Neural cell (in vitro differentiated cells): ENCODE results near the gene ZNF615.

Experiments
- EP300 ChIP-seq: fragments of 450-650 bp; conservative IDR thresholded peaks from 2 replicates; pipeline ENCODE4 v1.6.1; 2014; ENCODE audit warnings: antibody characterized with exemption, mild to moderate bottlenecking, moderate library complexity; ENCODE audit not compliant: poor library complexity, severe bottlenecking
- EZH2 ChIP-seq: fragments of 200-600, 300-800 bp; shearing (Covaris generic), sonication (generic); IDR thresholded peaks from 2 replicates; pipeline ENCODE4 v1.6.1; 2014; ENCODE audit warnings: antibody characterized with exemption, low read length, borderline replicate concordance, mild to moderate bottlenecking; ENCODE audit not compliant: insufficient read depth, poor library complexity, severe bottlenecking
- MXI1 ChIP-seq: fragments of 450-650 bp; conservative IDR thresholded peaks from 2 replicates; pipeline ENCODE4 v1.6.1; 2014; ENCODE audit warnings: antibody characterized with exemption, mild to moderate bottlenecking; ENCODE audit not compliant: poor library complexity, severe bottlenecking
- POLR2AphosphoS5 ChIP-seq: IDR thresholded peaks from 2 replicates; pipeline ENCODE4 v1.6.1; 2012
- RAD21 ChIP-seq: fragments of 450-650 bp; conservative IDR thresholded peaks from 2 replicates; pipeline ENCODE4 v1.6.1; 2014; ENCODE audit warnings: antibody characterized with exemption, mild to moderate bottlenecking, moderate library complexity
- SMC3 ChIP-seq: fragments of 450-650 bp; conservative IDR thresholded peaks from 2 replicates; pipeline ENCODE4 v1.6.1; 2014; ENCODE audit warnings: antibody characterized with exemption, mild to moderate bottlenecking, moderate library complexity; ENCODE audit not compliant: poor library complexity
- TAF1 ChIP-seq: IDR thresholded peaks from 2 replicates; pipeline ENCODE4 v1.6.1; 2012; ENCODE audit warnings: low read depth
- TF ChIP-seq, protein P1 (sequence below): fragments of 450-650 bp; IDR thresholded peaks from 2 replicates; pipeline ENCODE4 v1.5.1; 2014; ENCODE audit warnings: antibody characterized with exemption, mild to moderate bottlenecking, moderate library complexity; ENCODE audit not compliant: poor library complexity, severe bottlenecking

GRCh38 chr19:52028780-52029123 lies 20.7 kb upstream of the ZNF615 start:
- TF ChIP-seq, protein P1, sequence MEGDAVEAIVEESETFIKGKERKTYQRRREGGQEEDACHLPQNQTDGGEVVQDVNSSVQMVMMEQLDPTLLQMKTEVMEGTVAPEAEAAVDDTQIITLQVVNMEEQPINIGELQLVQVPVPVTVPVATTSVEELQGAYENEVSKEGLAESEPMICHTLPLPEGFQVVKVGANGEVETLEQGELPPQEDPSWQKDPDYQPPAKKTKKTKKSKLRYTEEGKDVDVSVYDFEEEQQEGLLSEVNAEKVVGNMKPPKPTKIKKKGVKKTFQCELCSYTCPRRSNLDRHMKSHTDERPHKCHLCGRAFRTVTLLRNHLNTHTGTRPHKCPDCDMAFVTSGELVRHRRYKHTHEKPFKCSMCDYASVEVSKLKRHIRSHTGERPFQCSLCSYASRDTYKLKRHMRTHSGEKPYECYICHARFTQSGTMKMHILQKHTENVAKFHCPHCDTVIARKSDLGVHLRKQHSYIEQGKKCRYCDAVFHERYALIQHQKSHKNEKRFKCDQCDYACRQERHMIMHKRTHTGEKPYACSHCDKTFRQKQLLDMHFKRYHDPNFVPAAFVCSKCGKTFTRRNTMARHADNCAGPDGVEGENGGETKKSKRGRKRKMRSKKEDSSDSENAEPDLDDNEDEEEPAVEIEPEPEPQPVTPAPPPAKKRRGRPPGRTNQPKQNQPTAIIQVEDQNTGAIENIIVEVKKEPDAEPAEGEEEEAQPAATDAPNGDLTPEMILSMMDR, result no peak
- no peak for TF ChIP-seq EZH2
- no peak for TF ChIP-seq TAF1
- no peak for TF ChIP-seq MXI1
- TF ChIP-seq POLR2AphosphoS5, result no peak
- no peak for TF ChIP-seq RAD21
- no peak for TF ChIP-seq EP300
- TF ChIP-seq SMC3, result no peak
